ENCODE data around the gene C1QC.

The C1QC gene

GRCh38 chr1:22643381-22643780 lies at the start of gene C1QC:
Gene C1QC, plus strand, starts transcription at chr1:22643633. Its CDS starts 391 bp downstream, at chr1:22644024.
- DNase-seq (ENCODE audit: low read depth, low spot score), result no peak
- no peak within 1 kb of the TSS for H3K4me3 ChIP-seq (ENCODE audit: low read depth, low read length)
- in situ Hi-C loops (cut with HindIII; ENCODE audit: low sequenced_read_pairs), result no loop called here
- TF ChIP-seq CTCF (IDR thresholded peaks at IDR 0.05; ENCODE audit: low read depth, low read length), result no peak

- TF ChIP-seq CTCF (IDR thresholded peaks at IDR 0.05; ENCODE audit: low read depth, low read length), result no peak
- DNase-seq (ENCODE audit: low read depth, low spot score), result no peak
- H3K4me3 ChIP-seq (ENCODE audit: low read depth, low read length), result no peak overlapping the region
- in situ Hi-C loops (cut with HindIII; ENCODE audit: low sequenced_read_pairs), result no loop called here
Measured at GRCh38 chr1:22594396-22594795, 49.0 kb upstream of the C1QC start.

- no peak overlapping the region for H3K4me3 ChIP-seq (ENCODE audit: low read depth, low read length)
- no peak for DNase-seq (ENCODE audit: low read depth, low spot score)
- no peak for TF ChIP-seq CTCF (IDR thresholded peaks at IDR 0.05; ENCODE audit: low read depth, low read length)
- in situ Hi-C loops (cut with HindIII; ENCODE audit: low sequenced_read_pairs), result no loop called here
Measured at GRCh38 chr1:22595108-22595507, 48.3 kb upstream of the C1QC start.

GRCh38 chr1:22597301-22597965 lies 46.0 kb upstream of the C1QC start:
- in situ Hi-C loops (cut with HindIII; ENCODE audit: low sequenced_read_pairs), result no loop called here

GRCh38 chr1:22597996-22598395 lies 45.4 kb upstream of the C1QC start:
- TF ChIP-seq CTCF (IDR thresholded peaks at IDR 0.05; ENCODE audit: low read depth, low read length), result no peak
- DNase-seq (ENCODE audit: low read depth, low spot score), result no peak
- no peak overlapping the region for H3K4me3 ChIP-seq (ENCODE audit: low read depth, low read length)
- in situ Hi-C loops (cut with HindIII; ENCODE audit: low sequenced_read_pairs), result no loop called here

More at GRCh38 chr1:22597301-22597965, 46.0 kb upstream of the C1QC start:
- no peak for TF ChIP-seq CTCF (IDR thresholded peaks at IDR 0.05; ENCODE audit: low read depth, low read length)
- H3K4me3 ChIP-seq (ENCODE audit: low read depth, low read length), result no peak overlapping the region
- DNase-seq (ENCODE audit: low read depth, low spot score), result no peak

- no peak overlapping the region for H3K4me3 ChIP-seq (ENCODE audit: low read depth, low read length)
- DNase-seq (ENCODE audit: low read depth, low spot score), result no peak
- TF ChIP-seq CTCF (IDR thresholded peaks at IDR 0.05; ENCODE audit: low read depth, low read length), result no peak
- in situ Hi-C loops (cut with HindIII; ENCODE audit: low sequenced_read_pairs), result no loop called here
Measured at GRCh38 chr1:22598736-22599135, 44.7 kb upstream of the C1QC start.

Measured in astrocyte of the spinal cord (primary cell).